AG09319 (cell line): ENCODE measurements around the gene ADRB1.

Source experiments
- DNase-seq: peaks from one replicate; pipeline ENCODE4 v3.0.0-alpha.2; 2010; ENCODE audit warnings: low read depth; ENCODE audit errors: extremely low read depth
- CTCF ChIP-seq: IDR thresholded peaks from 2 replicates; pipeline ENCODE4 v1.5.1; 2011; ENCODE audit warnings: low read depth, mild to moderate bottlenecking, inconsistent platforms, low read length, moderate library complexity

Gene ADRB1

DNA sequence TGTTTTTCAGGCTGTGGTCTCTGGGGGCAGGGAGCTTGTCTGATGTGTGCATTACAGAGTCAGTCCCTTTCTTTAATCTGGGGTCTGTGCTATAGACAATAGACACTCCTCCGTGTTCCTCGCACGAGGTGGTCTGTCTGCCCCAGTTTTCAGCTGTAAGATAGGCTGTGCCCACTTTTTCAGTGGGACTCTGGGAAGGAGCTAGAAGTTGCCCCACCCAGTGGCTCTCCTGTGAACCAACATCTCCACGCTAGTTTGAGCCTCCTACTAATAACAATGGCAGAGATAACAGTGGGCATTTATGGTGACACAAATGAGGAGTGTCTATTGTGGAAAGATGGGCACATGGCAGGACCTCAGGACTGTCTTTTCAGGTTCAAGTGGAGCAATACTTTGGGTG is 44.0 kb downstream of the ADRB1 start:
- no peak for DNase-seq

DNA sequence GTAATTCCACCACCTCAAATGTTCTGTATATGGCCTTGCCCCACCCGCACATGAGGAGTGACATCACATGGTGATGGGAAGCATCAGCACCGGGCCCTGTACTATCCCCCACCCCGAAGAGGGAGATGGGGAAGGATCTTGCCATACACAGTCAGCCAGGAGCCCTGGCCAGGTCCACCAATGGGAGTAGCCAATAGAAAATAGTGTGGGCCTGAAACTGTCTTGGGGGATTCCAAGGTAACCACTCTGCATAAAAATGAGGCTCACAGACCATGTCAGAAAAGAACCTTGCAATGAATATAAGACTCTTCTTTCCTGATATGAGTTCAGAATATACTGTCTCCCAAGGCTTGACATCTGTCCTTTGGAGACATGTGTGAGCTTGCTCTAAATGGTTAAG is 51.1 kb downstream of the ADRB1 start:
- DNase-seq, result no peak
- no peak for TF ChIP-seq CTCF

More for the DNA sequence above, 44.0 kb downstream of the ADRB1 start:
- no peak for TF ChIP-seq CTCF

GRCh38 chr10:114095559-114096337 is 52.1 kb downstream of the ADRB1 start:
- no peak for DNase-seq
- TF ChIP-seq CTCF, result no peak
